ENCODE data around the gene PNKD.

- TF ChIP-seq CTCF (IDR thresholded peaks at IDR 0.05) = no peak
- TF ChIP-seq POLR2A (IDR thresholded peaks at IDR 0.05) = no peak
Observed at GRCh38 chr2:218296200-218296599, 25.9 kb downstream of the PNKD start.

All from heart left ventricle (tissue), 13 donors.